ENCODE measurements around the gene MAST2.
A peak's percentile ranks its signal among the peaks of the same experiment; 100 is the strongest.

Gene MAST2

GRCh38 chr1:46068525-46068924, 265.1 kb downstream of the MAST2 start:
- DNase-seq = no peak

GRCh38 chr1:46070164-46070814, 266.9 kb downstream of the MAST2 start:
- DNase-seq = no peak

- no peak for DNase-seq
These were observed 269.6 kb downstream of the MAST2 start for GRCh38 chr1:46072975-46073374.

GRCh38 chr1:46076343-46076742, 272.9 kb downstream of the MAST2 start:
- no peak for DNase-seq

DNA sequence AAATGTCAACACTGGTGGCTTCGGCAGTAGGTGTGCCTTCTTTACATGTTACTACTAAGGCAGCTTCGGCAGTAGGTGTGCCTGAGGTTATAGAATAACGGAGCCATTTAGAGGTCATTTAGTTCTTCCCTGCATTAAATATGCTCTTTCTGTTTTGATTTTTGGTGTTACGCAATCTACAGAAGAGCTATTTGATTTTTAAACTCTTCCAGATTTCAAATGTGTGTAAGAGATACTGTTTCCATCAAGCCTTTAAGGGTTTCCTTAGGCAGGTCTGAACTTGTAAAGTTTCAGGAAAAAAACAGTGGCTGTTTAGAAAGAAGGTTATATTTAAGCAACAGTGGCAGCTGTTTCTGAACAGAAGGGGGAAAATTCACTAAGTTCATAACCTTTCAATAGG, 274.2 kb downstream of the MAST2 start:
- no peak for DNase-seq

GRCh38 chr1:46080257-46080656, 276.8 kb downstream of the MAST2 start:
- no peak for DNase-seq

GRCh38 chr1:46081206-46081605, 277.8 kb downstream of the MAST2 start:
- no peak for DNase-seq

DNA sequence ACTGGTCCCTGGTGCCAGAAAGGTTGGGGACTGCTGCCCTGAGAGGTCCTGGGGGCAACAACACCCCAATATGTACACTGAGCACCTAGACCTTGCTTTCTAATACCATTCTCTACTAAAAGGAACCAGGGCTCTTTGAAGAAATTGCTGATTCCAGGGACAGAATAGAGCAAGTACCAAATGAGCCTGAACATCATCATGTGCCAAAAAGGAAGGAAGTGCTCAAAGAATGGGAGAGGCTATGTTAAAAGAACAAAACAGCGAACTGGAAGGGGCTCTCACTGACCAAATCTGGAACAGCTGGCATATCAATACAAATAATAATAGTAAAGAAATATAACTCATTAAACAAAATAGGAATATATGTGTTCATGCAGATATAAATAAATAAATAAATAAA, 278.2 kb downstream of the MAST2 start:
- no peak for DNase-seq

GRCh38 chr1:46083579-46083978, 280.2 kb downstream of the MAST2 start:
- DNase-seq = no peak

GRCh38 chr1:46084553-46085451, 281.4 kb downstream of the MAST2 start:
- peak; percentile 26 for DNase-seq

All from fibroblast of skin of abdomen (primary cell).